ENCODE measurements around the gene RNF186. TPM values are rescaled to one million over a fixed set of nuclear protein-coding genes. Genes with fewer than 3 reads are reported as not detected.
"Not testable (repeated sequence)": the region's sequence is repeated elsewhere in the genome, so short reads cannot be mapped to it uniquely, and the experiment has no call there.

Gene RNF186
- total and polyA plus RNA-seq, 5 donors, result not detected

DNA sequence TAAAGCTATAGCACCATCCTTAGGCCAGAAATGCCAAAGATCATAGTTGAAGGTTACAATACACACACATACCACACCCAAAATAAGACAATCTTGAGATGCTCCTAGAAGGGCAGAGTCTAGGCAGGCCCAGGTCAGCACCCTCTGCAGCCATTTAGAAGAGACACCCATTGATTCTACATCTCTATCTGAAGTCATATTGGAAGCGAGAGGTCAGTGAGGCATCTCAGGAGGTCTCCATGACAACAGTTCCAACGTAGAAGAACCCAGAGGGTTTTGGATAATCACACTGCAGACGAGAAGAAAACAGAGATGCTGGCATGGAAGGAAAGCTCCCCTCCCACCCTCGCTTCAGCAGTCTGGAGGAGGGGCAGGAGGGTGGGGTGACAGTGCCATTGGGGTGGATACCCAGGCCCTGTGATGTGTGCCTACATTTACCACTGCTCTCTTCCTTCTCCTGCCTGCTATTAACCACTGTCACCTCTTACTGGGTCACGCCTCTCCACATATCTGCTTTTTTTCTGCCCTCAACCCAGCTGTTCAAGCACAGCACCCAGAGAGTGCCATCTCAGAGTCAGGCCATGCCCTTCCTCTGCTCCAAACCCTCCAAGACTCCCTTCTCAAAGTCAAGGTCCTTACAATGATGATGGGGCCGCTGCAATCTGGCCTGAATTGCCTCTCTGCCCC, 21.6 kb downstream of the RNF186 start:
- no peak overlapping the region for H3K27ac ChIP-seq (ENCODE audit: low read length)

DNA sequence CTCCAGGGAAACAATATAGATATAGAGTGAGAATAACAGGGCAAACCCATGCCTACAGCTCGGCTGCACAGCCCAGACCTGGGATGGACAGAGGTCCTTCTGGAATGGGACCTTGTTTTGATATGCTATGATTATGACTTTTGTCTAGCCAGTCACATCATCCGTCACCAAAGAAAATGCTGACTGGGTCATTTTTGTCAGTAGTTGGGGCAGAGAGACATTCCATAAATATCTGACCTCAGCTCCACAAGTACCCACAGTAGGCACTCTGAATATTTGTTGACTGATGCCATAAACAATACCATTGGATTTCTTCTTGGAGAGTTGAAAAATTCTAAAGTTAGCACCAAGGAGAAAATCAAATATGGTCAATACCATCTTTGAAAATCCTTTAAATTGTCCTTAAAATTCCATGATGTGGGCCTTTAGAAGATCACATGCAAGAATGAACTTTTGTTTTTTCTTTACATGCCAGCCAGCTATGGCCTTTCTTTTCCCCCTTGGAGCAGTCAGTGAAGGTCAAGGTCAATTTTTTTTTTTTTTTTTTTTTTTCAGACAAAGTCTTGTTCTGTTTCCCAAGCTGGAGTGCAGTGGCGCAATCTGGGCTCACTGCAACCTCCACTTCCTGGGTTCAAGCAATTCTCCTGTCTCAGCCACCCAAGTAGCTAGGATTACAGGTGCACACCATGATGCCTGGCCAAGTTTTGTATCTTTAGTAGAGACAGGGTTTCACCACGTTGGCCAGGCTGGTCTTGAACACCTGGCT, 22.7 kb downstream of the RNF186 start:
- no peak for DNase-seq
- H3K27me3 ChIP-seq (ENCODE audit: control insufficient read depth, insufficient read depth), result no peaks in the 10 kb centered on the region
- H3K4me3 ChIP-seq (ENCODE audit: low read length), result no peak overlapping the region
- no peak for ATAC-seq
- intact Hi-C loops (cut with DNase I), result loop anchor here in 1 of 4 donors (10.0 kb wide), 1 partner anchor 668 kb away; no protein-coding TSS in a partner anchor
- no peaks in the 10 kb centered on the region for H3K9me3 ChIP-seq (ENCODE audit: control insufficient read depth, low read length)
- WGBS, result 90% methylated on average over 4 of the region's 4 CpGs
- no peaks in the 10 kb centered on the region for H3K4me1 ChIP-seq (ENCODE audit: control insufficient read depth, insufficient read depth, low read length)
- H3K27ac ChIP-seq (ENCODE audit: low read length), result no peak overlapping the region

More for the DNA sequence above, 21.6 kb downstream of the RNF186 start:
- no peak for ATAC-seq
- no peak overlapping the region for H3K4me3 ChIP-seq (ENCODE audit: low read length)
- intact Hi-C loops (cut with DNase I), result loop anchor here in 1 of 4 donors (10.0 kb wide), 1 partner anchor 669 kb away; no protein-coding TSS in a partner anchor
- H3K27me3 ChIP-seq (ENCODE audit: control insufficient read depth, insufficient read depth), result no peaks in the 10 kb centered on the region
- no peaks in the 10 kb centered on the region for H3K4me1 ChIP-seq (ENCODE audit: control insufficient read depth, insufficient read depth, low read length)
- H3K9me3 ChIP-seq (ENCODE audit: control insufficient read depth, low read length), result no peaks in the 10 kb centered on the region
- no peak for DNase-seq
- WGBS, result 79% methylated on average over 6 of the region's 6 CpGs

DNA sequence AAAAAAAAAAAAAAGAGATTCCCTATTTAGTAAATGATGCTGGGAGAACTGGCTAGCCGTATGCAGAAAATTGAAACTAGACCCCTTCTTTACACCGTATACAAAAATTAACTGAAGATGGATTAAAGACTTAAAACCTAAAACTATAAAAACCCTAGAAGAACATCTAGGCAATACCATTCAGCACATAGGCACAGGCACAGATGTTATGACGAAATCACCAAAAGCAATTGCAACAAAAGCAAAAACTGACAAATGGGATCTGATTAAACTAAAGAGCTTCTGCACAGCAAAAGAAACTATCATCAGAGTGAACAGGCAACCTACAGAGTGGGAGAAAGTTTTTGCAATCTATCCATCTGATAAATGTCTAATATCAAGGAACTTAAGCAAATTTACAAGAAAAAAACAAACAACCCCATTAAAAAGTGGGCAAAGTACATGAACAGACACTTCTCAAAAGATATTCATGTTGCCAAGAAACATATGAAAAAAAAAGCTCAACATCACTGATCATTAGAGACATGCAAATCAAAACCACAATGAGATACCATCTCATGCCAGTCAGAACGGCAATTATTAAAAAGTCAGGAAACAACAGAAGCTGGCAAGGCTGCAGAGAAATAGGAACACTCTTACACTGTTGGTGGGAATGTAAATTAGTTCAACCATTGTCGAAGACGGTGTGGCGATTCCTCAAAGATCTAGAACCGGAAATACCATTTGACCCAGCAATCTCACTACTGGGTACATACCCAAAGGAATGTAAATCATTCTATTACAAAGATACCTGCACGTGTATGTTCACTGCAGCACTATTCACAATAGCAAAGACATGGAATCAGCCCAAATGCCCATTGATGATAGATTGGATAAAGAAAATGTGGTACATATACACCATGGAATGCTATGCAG, 24.8 kb downstream of the RNF186 start:
- not testable (repeated sequence) for H3K27ac ChIP-seq (ENCODE audit: low read length); H3K4me3 ChIP-seq (ENCODE audit: low read length); H3K9me3 ChIP-seq (ENCODE audit: control insufficient read depth, low read length); ATAC-seq; H3K4me1 ChIP-seq (ENCODE audit: control insufficient read depth, insufficient read depth, low read length); H3K27me3 ChIP-seq (ENCODE audit: control insufficient read depth, insufficient read depth); DNase-seq
- intact Hi-C loops (cut with DNase I), result loop anchor here in 1 of 4 donors (10.0 kb wide), 1 partner anchor 666 kb away; no protein-coding TSS in a partner anchor
- 89% methylated on average over 9 of the region's 9 CpGs for WGBS

DNA sequence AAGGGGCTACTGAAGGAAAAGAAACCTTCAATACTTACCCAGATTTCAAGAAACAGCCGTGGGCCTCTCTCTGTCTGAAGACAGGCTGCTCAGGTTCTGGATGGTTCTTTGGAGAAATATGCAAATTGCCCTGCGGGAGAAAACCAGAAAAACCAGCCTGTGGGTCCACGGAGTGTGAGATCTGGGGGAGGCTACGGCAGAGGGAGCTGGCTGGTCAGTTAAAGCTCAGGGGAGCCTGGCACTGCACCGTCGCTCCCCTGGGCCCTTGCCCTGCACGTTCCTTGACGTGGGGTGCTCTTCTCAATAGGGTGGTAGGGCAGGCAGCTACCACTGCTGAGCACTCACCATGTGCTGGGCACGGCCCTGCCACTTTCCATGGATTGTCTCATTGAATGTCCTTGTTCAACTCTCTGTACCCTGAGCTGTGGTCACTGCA, 28.1 kb downstream of the RNF186 start:
- Histone ChIP-seq H3K27me3 (ENCODE audit: control insufficient read depth, insufficient read depth) (no peaks in the 10 kb centered on the region), H3K9me3 (ENCODE audit: control insufficient read depth, low read length) (no peaks in the 10 kb centered on the region), H3K4me1 (ENCODE audit: control insufficient read depth, insufficient read depth, low read length) (no peaks in the 10 kb centered on the region), H3K27ac (ENCODE audit: low read length) (no peak overlapping the region), H3K4me3 (ENCODE audit: low read length) (no peak overlapping the region)
- ATAC-seq, result no peak
- intact Hi-C loops (cut with DNase I), result no loop called here
- WGBS, result 68% methylated on average over 9 of the region's 9 CpGs
- DNase-seq, result no peak

DNA sequence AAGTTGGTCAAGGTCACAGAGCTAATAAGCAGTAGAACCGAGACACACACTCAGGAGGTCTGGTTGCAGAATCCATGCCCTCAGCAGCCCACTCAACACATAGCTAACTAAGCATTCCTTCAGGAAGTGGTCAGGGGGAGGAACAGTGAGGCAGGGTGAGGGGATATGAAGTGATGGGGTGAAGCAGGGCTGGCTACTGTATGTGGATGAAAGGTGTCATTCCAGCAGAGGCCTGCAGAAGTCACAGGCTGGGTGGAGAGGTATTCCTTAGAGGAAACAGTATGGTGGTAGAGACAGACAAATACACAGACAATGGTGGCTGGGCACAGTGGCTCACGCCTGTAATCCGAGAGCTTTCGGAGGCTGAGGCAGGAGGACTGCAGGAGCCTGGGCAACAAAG, 29.4 kb downstream of the RNF186 start:
- H3K27me3 ChIP-seq (ENCODE audit: control insufficient read depth, insufficient read depth), result no peaks in the 10 kb centered on the region
- 73% methylated on average over 4 of the region's 4 CpGs for WGBS
- no peaks in the 10 kb centered on the region for H3K9me3 ChIP-seq (ENCODE audit: control insufficient read depth, low read length)

DNA sequence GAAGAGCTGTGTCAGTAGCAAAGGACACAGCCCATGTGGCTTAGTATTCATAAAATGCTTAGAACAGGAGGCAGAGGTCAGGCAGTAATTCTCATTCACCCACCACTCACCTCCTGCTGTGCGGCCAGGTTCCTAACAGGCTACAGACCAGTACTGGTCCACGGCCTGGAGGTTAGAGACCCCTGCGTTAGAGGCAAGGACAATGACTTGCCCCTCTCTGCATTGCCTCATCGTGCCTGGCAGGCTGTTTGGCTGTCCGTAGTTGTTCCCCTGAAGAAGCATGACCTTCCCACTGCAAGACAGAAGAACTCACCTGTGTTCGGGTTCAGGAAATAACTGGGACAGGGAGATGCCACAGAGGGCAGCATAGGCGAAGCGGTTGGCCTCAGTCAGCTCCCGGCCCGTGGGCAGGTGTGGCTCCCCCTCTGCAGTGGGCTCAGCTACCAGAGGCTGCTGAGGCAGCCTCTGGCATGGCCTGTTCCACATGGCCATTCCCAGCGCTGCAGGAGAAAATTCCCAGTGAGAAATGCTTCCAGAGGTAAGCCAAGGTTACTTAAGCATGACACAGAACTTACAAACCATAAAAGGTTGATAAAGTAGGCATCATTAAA, 34.7 kb downstream of the RNF186 start:
- intact Hi-C loops (cut with DNase I), result no loop called here
- no peak for DNase-seq
- no peaks in the 10 kb centered on the region for H3K4me1 ChIP-seq (ENCODE audit: control insufficient read depth, insufficient read depth, low read length)
- no peak overlapping the region for H3K27ac ChIP-seq (ENCODE audit: low read length)
- no peak overlapping the region for H3K4me3 ChIP-seq (ENCODE audit: low read length)
- no peak for ATAC-seq
- no peaks in the 10 kb centered on the region for H3K27me3 ChIP-seq (ENCODE audit: control insufficient read depth, insufficient read depth)
- 88% methylated on average over 11 of the region's 11 CpGs for WGBS
- H3K9me3 ChIP-seq (ENCODE audit: control insufficient read depth, low read length), result no peaks in the 10 kb centered on the region

More for the DNA sequence above, 29.4 kb downstream of the RNF186 start:
- no peak for DNase-seq
- H3K4me1 ChIP-seq (ENCODE audit: control insufficient read depth, insufficient read depth, low read length), result no peaks in the 10 kb centered on the region
- no peak overlapping the region for H3K4me3 ChIP-seq (ENCODE audit: low read length)
- no peak for ATAC-seq
- intact Hi-C loops (cut with DNase I), result no loop called here
- H3K27ac ChIP-seq (ENCODE audit: low read length), result no peak overlapping the region

DNA sequence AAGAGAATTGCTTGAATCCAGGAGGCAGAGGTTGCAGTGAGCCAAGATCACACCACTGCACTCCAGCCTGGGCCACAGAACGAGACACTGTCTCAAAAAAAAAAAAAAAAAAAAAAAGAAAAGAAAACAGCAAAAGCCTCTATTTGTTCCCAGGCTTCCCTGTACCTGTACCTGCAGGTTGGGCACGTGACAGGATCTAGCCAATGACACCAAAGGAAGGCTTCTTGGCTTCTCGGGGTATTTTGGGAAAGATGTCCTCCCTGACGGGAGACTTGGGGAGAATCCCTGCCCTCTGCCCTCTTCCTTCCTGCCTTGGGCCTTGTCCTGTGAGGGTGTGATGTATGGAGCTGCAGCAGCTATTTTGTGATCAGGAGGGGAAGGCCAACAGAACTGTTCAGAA, 38.1 kb downstream of the RNF186 start:
- H3K4me3 ChIP-seq (ENCODE audit: low read length), result no peak overlapping the region
- WGBS, result 98% methylated on average over 4 of the region's 4 CpGs
- intact Hi-C loops (cut with DNase I), result no loop called here
- H3K27me3 ChIP-seq (ENCODE audit: control insufficient read depth, insufficient read depth), result no peaks in the 10 kb centered on the region
- DNase-seq, result no peak
- ATAC-seq, result no peak
- no peaks in the 10 kb centered on the region for H3K9me3 ChIP-seq (ENCODE audit: control insufficient read depth, low read length)
- H3K4me1 ChIP-seq (ENCODE audit: control insufficient read depth, insufficient read depth, low read length), result no peaks in the 10 kb centered on the region
- H3K27ac ChIP-seq (ENCODE audit: low read length), result no peak overlapping the region

DNA sequence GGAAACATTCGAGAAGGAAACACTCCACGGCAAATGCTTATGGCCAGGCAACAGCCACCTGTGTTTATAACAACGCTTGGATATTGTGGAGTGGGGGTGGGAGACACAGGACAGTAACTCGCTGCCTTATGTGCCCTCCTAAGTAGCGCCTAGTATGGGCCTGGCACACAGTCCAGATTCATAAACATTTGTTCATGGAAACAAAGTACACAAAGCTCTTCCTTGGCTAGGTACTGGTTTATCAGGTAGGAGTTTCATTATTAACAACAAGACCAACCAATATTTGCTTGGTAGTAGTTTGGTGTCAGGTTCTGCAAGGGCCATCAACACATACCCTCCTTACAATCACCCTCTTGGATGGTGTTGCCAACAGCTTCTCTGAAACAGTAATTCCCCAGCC, 38.8 kb downstream of the RNF186 start:
- WGBS, result 92% methylated on average over 5 of the region's 5 CpGs
- intact Hi-C loops (cut with DNase I), result no loop called here
- no peak for ATAC-seq

DNA sequence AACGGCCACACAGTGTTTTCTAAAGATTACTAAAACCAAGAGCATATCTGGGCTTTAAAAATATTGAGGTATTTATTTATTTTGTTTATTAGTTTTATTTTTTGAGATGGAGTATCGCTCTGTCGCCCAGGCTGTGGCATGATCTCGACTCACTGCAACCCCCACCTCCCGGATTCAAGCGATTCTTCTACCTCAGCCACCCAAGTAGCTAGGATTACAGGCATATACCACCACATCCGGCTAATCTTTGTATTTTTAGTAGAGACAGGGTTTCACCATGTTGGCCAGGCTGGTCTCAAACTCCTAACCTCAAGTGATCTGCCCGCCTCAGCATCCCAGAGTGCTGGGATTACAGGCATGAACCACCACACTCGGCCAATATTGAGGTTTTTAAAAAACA, 39.3 kb downstream of the RNF186 start:
- Histone ChIP-seq H3K9me3 (ENCODE audit: control insufficient read depth, low read length) (no peaks in the 10 kb centered on the region), H3K4me1 (ENCODE audit: control insufficient read depth, insufficient read depth, low read length) (no peaks in the 10 kb centered on the region), H3K4me3 (ENCODE audit: low read length) (no peak overlapping the region), H3K27me3 (ENCODE audit: control insufficient read depth, insufficient read depth) (no peaks in the 10 kb centered on the region), H3K27ac (ENCODE audit: low read length) (no peak overlapping the region)
- ATAC-seq (no peak), DNase-seq (no peak)
- WGBS, result 94% methylated on average over 9 of the region's 9 CpGs
- intact Hi-C loops (cut with DNase I), result no loop called here

More for the DNA sequence above, 38.8 kb downstream of the RNF186 start:
- no peak overlapping the region for H3K4me3 ChIP-seq (ENCODE audit: low read length)
- no peaks in the 10 kb centered on the region for H3K9me3 ChIP-seq (ENCODE audit: control insufficient read depth, low read length)
- DNase-seq, result no peak
- no peak overlapping the region for H3K27ac ChIP-seq (ENCODE audit: low read length)
- H3K4me1 ChIP-seq (ENCODE audit: control insufficient read depth, insufficient read depth, low read length), result no peaks in the 10 kb centered on the region
- no peaks in the 10 kb centered on the region for H3K27me3 ChIP-seq (ENCODE audit: control insufficient read depth, insufficient read depth)

DNA sequence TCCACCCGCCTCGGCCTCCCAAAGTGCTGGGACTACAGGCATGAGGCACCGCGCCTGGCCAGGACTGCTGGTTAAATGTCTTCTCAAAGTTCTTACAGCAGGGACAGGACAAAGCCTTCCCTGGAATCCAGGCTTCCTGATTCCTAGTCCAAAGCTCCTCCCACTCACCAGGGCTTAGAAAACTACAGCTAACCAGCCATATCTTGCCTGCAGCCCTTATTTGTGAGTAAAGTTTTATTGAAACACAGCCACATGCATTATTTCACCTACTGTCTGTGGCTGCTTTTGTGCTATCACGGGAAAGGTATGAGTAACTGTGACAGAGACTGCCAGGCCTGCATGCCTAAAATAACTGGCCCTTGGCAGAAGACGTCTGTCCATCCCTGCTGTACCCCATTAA, 39.8 kb downstream of the RNF186 start:
- ATAC-seq (no peak), DNase-seq (no peak)
- no peaks in the 10 kb centered on the region for H3K9me3 ChIP-seq (ENCODE audit: control insufficient read depth, low read length)
- H3K4me1 ChIP-seq (ENCODE audit: control insufficient read depth, insufficient read depth, low read length), result no peaks in the 10 kb centered on the region
- 86% methylated on average over 6 of the region's 6 CpGs for WGBS
- no peak overlapping the region for H3K27ac ChIP-seq (ENCODE audit: low read length)
- intact Hi-C loops (cut with DNase I), result no loop called here
- no peaks in the 10 kb centered on the region for H3K27me3 ChIP-seq (ENCODE audit: control insufficient read depth, insufficient read depth)
- no peak overlapping the region for H3K4me3 ChIP-seq (ENCODE audit: low read length)

Measured in right cardiac atrium (tissue), 5 donors.